Erythroblast (primary cell): ENCODE results near the gene POLR1A.

Source experiments
- GATA1 ChIP-seq: IDR thresholded peaks from 2 replicates; pipeline ENCODE4 v1.6.1; 2011; ENCODE audit warnings: low read depth, mild to moderate bottlenecking, control low read depth, low read length, moderate library complexity
- POLR2A ChIP-seq: IDR thresholded peaks from 2 replicates; pipeline ENCODE4 v1.6.1; 2011; ENCODE audit warnings: mild to moderate bottlenecking, low read length

DNA sequence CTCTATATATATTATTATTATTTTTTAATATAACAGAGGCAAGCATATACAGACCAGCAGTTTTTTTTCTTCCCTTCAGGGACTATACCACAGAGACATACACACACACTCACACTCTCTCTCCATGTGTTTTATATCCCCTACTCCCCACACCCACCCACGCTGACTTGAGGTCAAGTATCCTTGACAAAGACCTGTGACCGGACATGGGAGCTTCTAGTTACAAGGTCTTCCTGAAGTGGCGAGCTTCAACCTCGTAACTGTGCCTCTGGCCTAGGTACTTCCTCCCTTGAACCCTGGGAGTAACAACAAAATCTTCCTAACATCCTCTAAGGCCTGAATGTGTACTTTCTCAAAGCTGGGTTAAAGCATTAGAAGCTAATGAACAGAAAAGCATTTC is 52.5 kb downstream of the POLR1A start:
- no peak for TF ChIP-seq POLR2A
- no peak for TF ChIP-seq GATA1
